PFSK-1 (cell line): ENCODE results near the gene LRRC71.

Experiments used
- FOXP2 ChIP-seq: optimal IDR thresholded peaks from 2 replicates; pipeline ENCODE3; 2011; ENCODE audit warnings: borderline replicate concordance, control low read depth, inconsistent platforms; ENCODE audit not compliant: insufficient read depth; ENCODE audit errors: extremely low read length, extremely low read depth
- POLR2AphosphoS5 ChIP-seq: IDR thresholded peaks from 2 replicates; pipeline ENCODE4 v1.6.1; 2012; ENCODE audit warnings: low read depth, mild to moderate bottlenecking, control low read depth, low read length, moderate library complexity
- SIN3A ChIP-seq: IDR thresholded peaks from 2 replicates; pipeline ENCODE4 v1.6.1; 2012; ENCODE audit warnings: mild to moderate bottlenecking, low read length, moderate library complexity, borderline replicate concordance; ENCODE audit not compliant: insufficient read depth
- TAF1 ChIP-seq: IDR thresholded peaks from 2 replicates; pipeline ENCODE4 v1.6.1; 2012; ENCODE audit warnings: low read length, control low read depth, borderline replicate concordance; ENCODE audit not compliant: insufficient read depth
- TF ChIP-seq, protein P1 (sequence below), 2 experiments: IDR thresholded peaks; 2 replicates each; pipeline versions ENCODE4 v1.6.1 to v1.8.0; 2011 to 2012; ENCODE audit warnings: low read depth in 2 of 2, low read length in 2 of 2, control low read depth in 1 of 2, inconsistent platforms in 1 of 2, mild to moderate bottlenecking in 1 of 2, moderate library complexity in 1 of 2; ENCODE audit not compliant: insufficient read depth in 1 of 2

Gene LRRC71

DNA sequence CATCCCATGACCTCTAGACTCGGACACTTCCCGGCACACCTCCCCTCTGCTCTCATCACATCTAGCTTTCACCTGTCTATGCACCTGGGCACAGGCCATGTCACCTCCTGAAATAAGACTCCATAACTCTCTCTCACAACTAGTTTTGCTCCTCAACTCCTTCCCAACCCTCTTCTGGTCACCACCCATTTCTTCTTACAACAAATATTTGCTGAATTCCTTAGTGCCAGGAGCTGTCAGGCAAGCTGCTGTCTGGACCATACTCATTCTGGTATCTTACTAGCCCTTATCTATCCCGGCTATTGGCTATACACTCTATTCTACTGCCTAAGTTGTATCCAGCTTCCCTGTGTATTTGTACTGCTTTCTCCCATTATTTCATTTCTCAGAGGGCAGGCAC lies 49.1 kb downstream of the LRRC71 start:
- no peak for TF ChIP-seq FOXP2
- TF ChIP-seq SIN3A = no peak
- no peak for TF ChIP-seq POLR2AphosphoS5
- no peak for TF ChIP-seq TAF1
- TF ChIP-seq, protein P1, sequence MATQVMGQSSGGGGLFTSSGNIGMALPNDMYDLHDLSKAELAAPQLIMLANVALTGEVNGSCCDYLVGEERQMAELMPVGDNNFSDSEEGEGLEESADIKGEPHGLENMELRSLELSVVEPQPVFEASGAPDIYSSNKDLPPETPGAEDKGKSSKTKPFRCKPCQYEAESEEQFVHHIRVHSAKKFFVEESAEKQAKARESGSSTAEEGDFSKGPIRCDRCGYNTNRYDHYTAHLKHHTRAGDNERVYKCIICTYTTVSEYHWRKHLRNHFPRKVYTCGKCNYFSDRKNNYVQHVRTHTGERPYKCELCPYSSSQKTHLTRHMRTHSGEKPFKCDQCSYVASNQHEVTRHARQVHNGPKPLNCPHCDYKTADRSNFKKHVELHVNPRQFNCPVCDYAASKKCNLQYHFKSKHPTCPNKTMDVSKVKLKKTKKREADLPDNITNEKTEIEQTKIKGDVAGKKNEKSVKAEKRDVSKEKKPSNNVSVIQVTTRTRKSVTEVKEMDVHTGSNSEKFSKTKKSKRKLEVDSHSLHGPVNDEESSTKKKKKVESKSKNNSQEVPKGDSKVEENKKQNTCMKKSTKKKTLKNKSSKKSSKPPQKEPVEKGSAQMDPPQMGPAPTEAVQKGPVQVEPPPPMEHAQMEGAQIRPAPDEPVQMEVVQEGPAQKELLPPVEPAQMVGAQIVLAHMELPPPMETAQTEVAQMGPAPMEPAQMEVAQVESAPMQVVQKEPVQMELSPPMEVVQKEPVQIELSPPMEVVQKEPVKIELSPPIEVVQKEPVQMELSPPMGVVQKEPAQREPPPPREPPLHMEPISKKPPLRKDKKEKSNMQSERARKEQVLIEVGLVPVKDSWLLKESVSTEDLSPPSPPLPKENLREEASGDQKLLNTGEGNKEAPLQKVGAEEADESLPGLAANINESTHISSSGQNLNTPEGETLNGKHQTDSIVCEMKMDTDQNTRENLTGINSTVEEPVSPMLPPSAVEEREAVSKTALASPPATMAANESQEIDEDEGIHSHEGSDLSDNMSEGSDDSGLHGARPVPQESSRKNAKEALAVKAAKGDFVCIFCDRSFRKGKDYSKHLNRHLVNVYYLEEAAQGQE (IDR thresholded peaks at IDR 0.05; ENCODE audit: insufficient read depth in 1 of 2, low read depth in 2 of 2, low read length in 2 of 2) = no peak

DNA sequence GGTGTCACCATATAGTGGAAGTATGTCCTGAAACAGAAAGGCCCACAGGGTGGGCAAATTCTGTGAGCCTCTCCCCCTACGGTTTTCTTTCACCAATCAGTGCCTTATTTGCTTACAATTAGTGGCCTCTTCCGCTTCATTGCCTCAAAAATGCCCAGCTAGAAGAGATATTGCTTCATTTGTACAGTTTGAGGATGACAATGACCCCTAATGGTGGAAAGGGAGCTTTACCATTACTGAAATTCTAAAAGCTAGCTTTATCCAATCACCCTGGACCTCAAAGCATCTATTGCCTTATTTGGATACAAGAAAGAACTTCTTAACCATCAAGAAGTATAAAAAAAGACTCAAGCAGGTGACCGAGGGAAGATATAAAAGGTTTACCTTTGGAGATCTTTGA lies 49.6 kb downstream of the LRRC71 start:
- TF ChIP-seq SIN3A = no peak
- TF ChIP-seq POLR2AphosphoS5 = no peak
- TF ChIP-seq TAF1 = no peak
- TF ChIP-seq, protein P1 (IDR thresholded peaks at IDR 0.05; ENCODE audit: insufficient read depth in 1 of 2, low read depth in 2 of 2, low read length in 2 of 2) = no peak
- no peak for TF ChIP-seq FOXP2

DNA sequence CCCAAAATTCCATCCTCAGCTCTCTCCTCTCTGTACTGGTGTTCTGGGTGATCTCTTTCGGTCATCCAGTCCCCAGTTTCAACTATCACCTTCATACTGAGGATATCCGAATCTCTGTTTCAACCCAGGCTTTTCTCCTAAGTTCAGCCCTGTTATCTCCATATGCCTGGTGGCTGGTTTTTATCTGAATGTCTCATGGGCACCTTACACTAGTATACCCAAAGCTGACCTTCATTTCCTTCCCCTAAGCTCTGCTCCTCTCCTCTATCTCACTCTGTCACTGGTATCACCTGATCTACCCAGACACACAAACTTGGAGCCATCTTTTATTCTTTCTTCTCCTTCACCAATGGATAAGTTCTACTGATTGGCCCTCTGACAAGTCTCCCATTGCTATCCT lies 53.0 kb downstream of the LRRC71 start:
- no peak for TF ChIP-seq SIN3A
- TF ChIP-seq FOXP2 = no peak
- TF ChIP-seq POLR2AphosphoS5 = no peak
- TF ChIP-seq TAF1 = no peak
- TF ChIP-seq, protein P1 (IDR thresholded peaks at IDR 0.05; ENCODE audit: insufficient read depth in 1 of 2, low read depth in 2 of 2, low read length in 2 of 2) = no peak

DNA sequence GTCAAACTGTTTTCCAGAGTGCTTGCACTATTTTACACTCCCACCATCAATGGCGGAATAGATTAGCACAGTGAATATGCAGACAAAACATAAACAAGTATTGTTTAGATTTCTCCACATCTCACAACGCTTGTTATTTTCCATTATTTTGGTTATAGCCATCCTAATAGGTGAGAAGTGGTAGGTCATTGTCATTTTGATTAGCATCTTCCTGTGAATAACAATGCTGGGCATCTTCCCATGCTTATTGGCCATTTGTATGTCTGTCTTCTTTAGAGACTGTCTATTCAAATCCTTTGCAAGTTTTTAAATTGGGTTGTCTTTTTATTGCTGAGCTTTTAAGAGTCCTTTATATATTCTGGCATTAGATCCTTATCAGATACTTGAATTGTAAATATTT lies 54.7 kb downstream of the LRRC71 start:
- TF ChIP-seq, protein P1 (IDR thresholded peaks at IDR 0.05; ENCODE audit: insufficient read depth in 1 of 2, low read depth in 2 of 2, low read length in 2 of 2) = no peak
- TF ChIP-seq FOXP2 (no peak), SIN3A (no peak), TAF1 (no peak)

DNA sequence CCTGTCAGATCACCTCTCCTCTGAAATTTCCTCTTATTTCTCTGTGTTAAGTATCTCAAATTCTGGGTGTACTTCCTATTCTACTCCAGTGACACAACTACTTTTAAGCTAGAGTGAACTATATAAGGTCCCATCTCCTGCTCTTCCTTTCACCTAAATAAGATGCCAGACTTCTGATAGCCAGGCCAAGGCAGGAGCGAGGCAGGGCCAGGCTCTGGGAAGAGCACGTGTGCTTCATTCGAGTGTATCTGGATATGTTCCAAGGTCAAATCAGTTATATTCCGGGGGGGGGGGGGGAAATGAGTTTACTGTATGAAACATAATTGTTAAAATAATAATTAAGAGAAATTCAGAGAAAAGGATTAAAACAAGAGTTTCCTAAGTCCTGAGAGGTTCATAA lies 60.1 kb downstream of the LRRC71 start:
- TF ChIP-seq TAF1 (no peak), POLR2AphosphoS5 (no peak), SIN3A (no peak), FOXP2 (no peak)
- TF ChIP-seq, protein P1 (IDR thresholded peaks at IDR 0.05; ENCODE audit: insufficient read depth in 1 of 2, low read depth in 2 of 2, low read length in 2 of 2) = no peak
